CD4-positive, CD25-positive, alpha-beta regulatory T cell (primary cell): ENCODE results near the gene SIGLEC9. TPM values are rescaled to one million over a fixed set of nuclear protein-coding genes. Genes with fewer than 3 reads are reported as not detected.
"Not testable (repeated sequence)": the region's sequence is repeated elsewhere in the genome, so short reads cannot be mapped to it uniquely, and the experiment has no call there.

ENCODE experiments used
- ATAC-seq, 2 donors: fragments of 150-1000 bp; cut with Tn5 transposase; one replicate each; pipeline ENCODE4 v1.10.0; 2021; ENCODE audit warnings: low read depth in 2 of 2, moderate number of reproducible peaks in 2 of 2, moderate library complexity in 1 of 2
- DNase-seq, 3 donors: peaks; one replicate each; pipeline versions ENCODE4 v3.0.0 to v3.0.0-alpha.2; 2012 to 2022; ENCODE audit warnings: mixed read lengths in 1 of 3
- H3K27ac ChIP-seq: one replicate; pipeline ENCODE4 v1.7.0; 2013; ENCODE audit warnings: mild to moderate bottlenecking, low read length; ENCODE audit not compliant: insufficient read depth, poor library complexity, severe bottlenecking
- H3K27me3 ChIP-seq: one replicate; pipeline ENCODE4 v1.7.0; 2013; ENCODE audit warnings: low read length; ENCODE audit not compliant: control insufficient read depth, insufficient read depth
- H3K36me3 ChIP-seq: one replicate; pipeline ENCODE4 v1.7.0; 2013; ENCODE audit warnings: mild to moderate bottlenecking, low read length, moderate library complexity; ENCODE audit not compliant: control insufficient read depth, insufficient read depth
- H3K4me1 ChIP-seq: 2 replicates; pipeline ENCODE4 v1.7.0; 2013; ENCODE audit warnings: mild to moderate bottlenecking, low read length; ENCODE audit not compliant: insufficient read depth, control insufficient read depth, poor library complexity, severe bottlenecking
- H3K4me3 ChIP-seq: one replicate; pipeline ENCODE4 v1.7.0; 2013; ENCODE audit warnings: low read depth, mild to moderate bottlenecking, low read length, moderate library complexity
- H3K9me3 ChIP-seq, 2 experiments: 1 replicate in 1 of 2; 2 replicates in 1 of 2; pipeline ENCODE4 v1.7.0; 2013; ENCODE audit warnings: low read length in 2 of 2, mild to moderate bottlenecking in 1 of 2, moderate library complexity in 1 of 2; ENCODE audit not compliant: control insufficient read depth in 2 of 2
- H3K27ac Mint-ChIP-seq, 3 donors: one replicate each; pipeline ENCODE4 v1.8.0; 2020 to 2022; ENCODE audit warnings: mild to moderate bottlenecking in 3 of 3, mixed read lengths in 3 of 3, moderate library complexity in 2 of 3
- H3K27me3 Mint-ChIP-seq: one replicate; pipeline ENCODE4 v1.8.0; 2022; ENCODE audit warnings: mild to moderate bottlenecking, mixed read lengths
- H3K36me3 Mint-ChIP-seq: one replicate; pipeline ENCODE4 v1.8.0; 2020; ENCODE audit warnings: mixed read lengths
- H3K4me1 Mint-ChIP-seq, 4 donors: one replicate each; pipeline ENCODE4 v1.8.0; 2020 to 2022; ENCODE audit warnings: mixed read lengths in 4 of 4, mild to moderate bottlenecking in 1 of 4
- H3K4me3 Mint-ChIP-seq, 4 donors: one replicate each; pipeline ENCODE4 v1.8.0; 2020 to 2022; ENCODE audit warnings: mild to moderate bottlenecking in 4 of 4, mixed read lengths in 4 of 4, moderate library complexity in 3 of 4
- H3K9me3 Mint-ChIP-seq, 7 donors: one replicate each; pipeline ENCODE4 v1.8.0; 2020 to 2022; ENCODE audit warnings: mixed read lengths in 7 of 7, mild to moderate bottlenecking in 3 of 7, moderate library complexity in 2 of 7
- polyA plus RNA-seq, 4 donors: library from polyadenylated mRNA; unstranded; fragments of 300-500 nt; fragmentation: Illumina TruSeq; gene quantifications; one replicate each; pipeline ENCODE4 v1.2.3, GENCODE V29; 2021
- total RNA-seq: library from RNA; stranded (reverse); gene quantifications from one replicate; pipeline ENCODE4 v1.2.3, GENCODE V29; 2022

SIGLEC9 gene
- total and polyA plus RNA-seq, 5 donors from 2014 or later: 0.33 to 1.1 (median 0.44) TPM; not detected in 1

- DNase-seq (no peak), ATAC-seq (no peak)
- Histone ChIP-seq H3K9me3 (no peaks in the 10 kb centered on the region), H3K4me1 (peaks cover 7% of the 10 kb centered on the region), H3K4me3 (no peak overlapping the region), H3K36me3 (no peaks in the 10 kb centered on the region), H3K27ac (no peak overlapping the region), H3K27me3 (no peaks in the 10 kb centered on the region)
- peaks cover 3% of the 10 kb centered on the region for H3K27me3 Mint-ChIP-seq
- no peaks in the 10 kb centered on the region for H3K36me3 Mint-ChIP-seq
- peaks cover 4 to 16% (median 9%) of the 10 kb centered on the region in 4 donors for H3K4me1 Mint-ChIP-seq
- H3K27ac Mint-ChIP-seq: no peak overlapping the region
- no peak overlapping the region for H3K4me3 Mint-ChIP-seq
- no peaks in the 10 kb centered on the region for H3K9me3 Mint-ChIP-seq
Measured at GRCh38 chr19:51161867-51162496, 37.3 kb downstream of the SIGLEC9 start.

GRCh38 chr19:51163257-51163656, 38.6 kb downstream of the SIGLEC9 start:
- ATAC-seq (no peak), DNase-seq (no peak)
- no peaks in the 10 kb centered on the region for H3K27me3 ChIP-seq
- no peak overlapping the region for H3K4me3 Mint-ChIP-seq
- no peaks in the 10 kb centered on the region for H3K9me3 Mint-ChIP-seq
- no peak overlapping the region for H3K27ac ChIP-seq
- no peaks in the 10 kb centered on the region for H3K36me3 Mint-ChIP-seq
- H3K9me3 ChIP-seq: no peaks in the 10 kb centered on the region
- H3K27ac Mint-ChIP-seq: peak overlapping the region in 1 of 3 donors; percentile 7
- peaks cover 3% of the 10 kb centered on the region for H3K27me3 Mint-ChIP-seq
- H3K4me1 ChIP-seq: peaks cover 20% of the 10 kb centered on the region
- no peak overlapping the region for H3K4me3 ChIP-seq
- H3K36me3 ChIP-seq: no peaks in the 10 kb centered on the region
- H3K4me1 Mint-ChIP-seq: peaks cover 8 to 27% (median 13%) of the 10 kb centered on the region in 4 donors

DNA sequence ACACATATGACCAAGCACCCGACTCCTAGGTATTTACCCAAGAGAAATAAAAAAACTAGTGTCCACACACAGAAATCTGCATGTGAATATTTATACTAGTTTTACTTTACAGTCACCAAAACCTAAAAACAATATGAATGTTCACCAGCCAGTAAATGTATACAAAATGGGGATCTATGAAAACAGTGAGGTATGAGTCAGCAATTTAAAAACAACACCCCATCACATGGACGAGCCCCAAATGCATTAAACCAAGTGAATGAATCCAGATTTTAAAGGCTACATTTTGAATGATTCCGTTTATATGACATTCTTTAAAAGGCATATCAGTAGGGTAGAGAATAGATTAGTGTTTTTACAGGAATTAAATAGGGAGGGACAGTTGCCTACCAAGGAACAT, 39.5 kb downstream of the SIGLEC9 start:
- no peak overlapping the region for H3K27ac Mint-ChIP-seq
- peaks cover 8% of the 10 kb centered on the region for H3K27me3 Mint-ChIP-seq
- no peaks in the 10 kb centered on the region for H3K9me3 ChIP-seq
- H3K4me3 ChIP-seq: no peak overlapping the region
- H3K4me1 ChIP-seq: peaks cover 17% of the 10 kb centered on the region
- peaks cover 0 to 2% (median 0%) of the 10 kb centered on the region in 7 donors for H3K9me3 Mint-ChIP-seq
- no peaks in the 10 kb centered on the region for H3K27me3 ChIP-seq
- H3K4me1 Mint-ChIP-seq: peaks cover 0 to 30% (median 9%) of the 10 kb centered on the region in 4 donors
- no peak for ATAC-seq
- no peak overlapping the region for H3K27ac ChIP-seq
- H3K36me3 Mint-ChIP-seq: no peaks in the 10 kb centered on the region
- no peaks in the 10 kb centered on the region for H3K36me3 ChIP-seq
- no peak overlapping the region for H3K4me3 Mint-ChIP-seq
- DNase-seq: no peak

GRCh38 chr19:51166846-51167490, 42.3 kb downstream of the SIGLEC9 start:
- Mint-ChIP-seq H3K27ac (peak overlapping the region in 2 of 3 donors; percentile 44 to 83), H3K4me1 (peaks cover 0 to 30% (median 12%) of the 10 kb centered on the region in 4 donors), H3K9me3 (peaks cover 0 to 2% (median 0%) of the 10 kb centered on the region in 7 donors), H3K27me3 (peaks cover 12% of the 10 kb centered on the region), H3K4me3 (peak overlapping the region in 2 of 4 donors; percentile 71 to 75), H3K36me3 (no peaks in the 10 kb centered on the region)
- Histone ChIP-seq H3K27ac (no peak overlapping the region), H3K36me3 (no peaks in the 10 kb centered on the region), H3K4me1 (peaks cover 17% of the 10 kb centered on the region), H3K9me3 (no peaks in the 10 kb centered on the region), H3K4me3 (no peak overlapping the region), H3K27me3 (peaks cover 3% of the 10 kb centered on the region)
- ATAC-seq: peak; percentile 71 to 72
- DNase-seq: peak in 1 of 3 donors; percentile 57

DNA sequence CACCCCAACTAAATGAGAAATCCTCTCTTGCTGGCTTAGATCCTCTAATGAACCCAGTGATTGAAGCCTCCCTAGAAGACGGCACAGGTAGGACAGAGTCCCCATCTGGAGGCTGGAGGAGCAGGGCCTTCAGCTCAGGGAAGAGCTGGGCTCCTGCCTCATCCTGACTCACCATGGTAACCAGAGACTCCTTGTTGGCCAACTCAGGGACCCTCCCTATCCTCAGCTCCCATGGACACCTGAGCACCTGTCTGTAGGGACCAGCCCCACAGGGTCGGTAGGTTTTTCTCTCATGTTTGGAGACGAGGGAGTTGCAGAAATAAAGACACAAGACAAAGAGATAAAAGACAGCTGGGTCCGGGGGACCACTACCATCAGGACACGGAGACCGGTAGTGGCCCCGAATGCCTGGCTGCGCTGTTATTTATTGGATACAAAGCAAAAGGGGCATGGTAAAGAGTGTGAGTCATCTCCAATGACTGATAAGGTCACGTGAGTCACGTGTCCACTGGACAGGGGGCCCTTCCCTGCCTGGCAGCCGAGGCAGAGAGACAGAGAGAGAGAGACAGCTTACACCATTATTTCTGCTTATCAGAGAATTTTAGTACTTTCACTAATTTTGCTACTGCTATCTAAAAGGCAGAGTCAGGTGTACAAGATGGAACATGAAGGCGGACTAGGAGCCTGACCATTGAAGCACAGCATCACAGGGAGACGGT, 44.0 kb downstream of the SIGLEC9 start:
- H3K4me3 Mint-ChIP-seq: no peak overlapping the region

GRCh38 chr19:51169283-51169918, 44.7 kb downstream of the SIGLEC9 start:
- H3K27ac ChIP-seq, H3K36me3 Mint-ChIP-seq, H3K9me3 ChIP-seq, H3K9me3 Mint-ChIP-seq, H3K4me3 Mint-ChIP-seq, H3K4me3 ChIP-seq, ATAC-seq, H3K27me3 ChIP-seq, H3K36me3 ChIP-seq: not testable (repeated sequence)
- Mint-ChIP-seq H3K4me1 (peaks cover 0 to 30% (median 10%) of the 10 kb centered on the region in 4 donors), H3K27me3 (peaks cover 12% of the 10 kb centered on the region), H3K27ac (peak overlapping the region in 1 of 3 donors; percentile 45)
- peaks cover 17% of the 10 kb centered on the region for H3K4me1 ChIP-seq
- DNase-seq: peak; percentile 37 to 56 (median 54)

More for the DNA sequence above, 44.0 kb downstream of the SIGLEC9 start:
- Mint-ChIP-seq H3K9me3 (peaks cover 0 to 2% (median 0%) of the 10 kb centered on the region in 7 donors), H3K27me3 (peaks cover 12% of the 10 kb centered on the region), H3K4me1 (peaks cover 0 to 30% (median 12%) of the 10 kb centered on the region in 4 donors), H3K36me3 (no peaks in the 10 kb centered on the region), H3K27ac (peak overlapping the region; percentile 45 to 78 (median 66))
- Histone ChIP-seq H3K4me3 (no peak overlapping the region), H3K36me3 (no peaks in the 10 kb centered on the region), H3K4me1 (peaks cover 17% of the 10 kb centered on the region), H3K9me3 (no peaks in the 10 kb centered on the region), H3K27ac (no peak overlapping the region), H3K27me3 (peaks cover 3% of the 10 kb centered on the region)
- no peak for ATAC-seq
- DNase-seq: no peak

DNA sequence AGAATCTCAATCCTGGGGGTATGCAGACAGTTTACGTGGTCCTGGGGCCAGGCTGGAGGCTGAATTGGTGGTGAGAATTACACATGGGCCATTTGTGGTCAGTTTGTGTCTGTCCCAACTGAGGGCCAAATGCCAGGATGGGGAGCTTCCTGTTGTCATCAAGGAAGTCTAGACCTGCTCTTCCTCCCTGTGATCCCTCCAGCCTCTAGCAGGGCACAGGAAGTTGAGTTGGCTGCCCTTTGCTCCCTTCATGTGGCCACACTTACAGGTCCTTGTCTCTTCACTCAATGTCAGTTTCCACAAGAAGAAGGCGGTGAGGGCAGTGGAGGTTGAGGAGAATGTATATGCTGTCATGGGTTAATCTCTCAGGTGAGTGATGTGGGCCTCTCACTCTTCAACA, 47.5 kb downstream of the SIGLEC9 start:
- no peaks in the 10 kb centered on the region for H3K36me3 ChIP-seq
- ATAC-seq: no peak
- H3K27ac ChIP-seq: no peak overlapping the region
- Mint-ChIP-seq H3K27me3 (peaks cover 12% of the 10 kb centered on the region), H3K4me3 (no peak overlapping the region), H3K36me3 (no peaks in the 10 kb centered on the region), H3K4me1 (peaks cover 0 to 21% (median 6%) of the 10 kb centered on the region in 4 donors), H3K9me3 (peaks cover 0 to 2% (median 0%) of the 10 kb centered on the region in 7 donors), H3K27ac (no peak overlapping the region)
- H3K4me3 ChIP-seq: no peak overlapping the region
- DNase-seq: no peak
- H3K9me3 ChIP-seq: no peaks in the 10 kb centered on the region
- peaks cover 8% of the 10 kb centered on the region for H3K27me3 ChIP-seq
- peaks cover 12% of the 10 kb centered on the region for H3K4me1 ChIP-seq
